ENCODE measurements around the gene USP16.
"Not testable (repeated sequence)": the region's sequence is repeated elsewhere in the genome, so short reads cannot be mapped to it uniquely, and the experiment has no call there.

USP16 gene

DNA sequence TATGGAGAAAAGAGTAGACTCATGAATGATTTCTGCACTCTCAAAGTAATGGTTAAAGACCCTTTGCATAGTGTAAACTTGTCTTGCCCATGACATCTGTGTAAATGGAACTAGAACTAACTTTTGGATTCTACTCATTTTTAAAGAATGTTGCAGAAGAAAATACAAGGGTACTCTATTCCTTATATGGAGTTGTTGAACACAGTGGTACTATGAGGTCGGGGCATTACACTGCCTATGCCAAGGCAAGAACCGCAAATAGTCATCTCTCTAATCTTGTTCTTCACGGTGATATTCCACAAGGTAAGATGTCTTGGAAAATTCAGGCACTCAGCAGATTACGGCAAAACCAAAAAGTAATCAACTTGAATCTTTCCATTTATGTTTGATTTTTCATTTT lies 29.2 kb downstream of the USP16 start:
- in situ Hi-C loops (cut with HindIII; ENCODE audit: low pct_unique_long_range_greater_than_20kb, low sequenced_read_pairs) = no loop called here
- no peak for TF ChIP-seq JUND (IDR thresholded peaks at IDR 0.05; ENCODE audit: low read depth)
- DNase-seq (ENCODE audit: low read depth in 1 of 2, low spot score in 1 of 2) = no peak

DNA sequence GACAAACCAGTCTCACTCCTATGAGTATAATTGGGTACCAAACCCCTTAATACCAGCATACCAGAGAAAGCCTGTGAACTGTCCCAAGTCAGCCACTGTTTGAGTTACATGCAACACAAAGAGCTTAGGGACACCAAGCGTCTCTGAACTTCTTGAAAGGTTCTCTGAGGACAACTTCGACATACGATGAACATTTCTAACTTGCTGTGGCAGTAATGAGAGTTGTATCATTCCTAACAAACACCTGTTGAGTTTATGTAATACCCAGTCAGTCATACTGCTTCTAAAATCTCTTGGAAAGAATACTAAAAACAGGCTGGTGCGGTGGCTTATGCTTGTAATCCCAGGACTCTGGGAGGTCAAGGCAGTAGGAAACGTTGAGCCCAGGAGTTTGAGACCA lies 30.6 kb downstream of the USP16 start:
- TF ChIP-seq JUND (IDR thresholded peaks at IDR 0.05; ENCODE audit: low read depth) = no peak
- in situ Hi-C loops (cut with HindIII; ENCODE audit: low pct_unique_long_range_greater_than_20kb, low sequenced_read_pairs) = no loop called here
- no peak for DNase-seq (ENCODE audit: low read depth in 1 of 2, low spot score in 1 of 2)

DNA sequence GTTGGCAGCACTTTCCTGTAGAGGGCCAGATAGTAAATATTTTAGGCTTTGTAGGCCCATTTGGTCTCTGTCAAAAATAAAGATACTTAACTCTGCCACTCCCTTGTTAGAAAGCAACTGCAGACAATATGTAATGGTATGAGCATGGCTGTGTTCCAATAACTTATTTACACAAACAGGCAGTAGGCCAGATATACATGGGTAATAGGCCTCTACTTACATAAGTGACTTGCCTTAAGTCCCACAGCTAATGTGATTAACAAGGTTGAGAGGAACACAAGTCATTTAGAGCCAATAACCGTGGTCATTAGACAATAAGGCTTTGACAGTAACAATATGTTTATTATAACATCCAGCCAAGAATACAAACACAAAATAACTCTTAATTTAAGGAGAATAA lies 31.5 kb downstream of the USP16 start:
- in situ Hi-C loops (cut with HindIII; ENCODE audit: low pct_unique_long_range_greater_than_20kb, low sequenced_read_pairs) = no loop called here
- TF ChIP-seq JUND (IDR thresholded peaks at IDR 0.05; ENCODE audit: low read depth) = no peak
- peak in 1 of 2 experiments; percentile 40 for DNase-seq (ENCODE audit: low read depth in 1 of 2, low spot score in 1 of 2)

DNA sequence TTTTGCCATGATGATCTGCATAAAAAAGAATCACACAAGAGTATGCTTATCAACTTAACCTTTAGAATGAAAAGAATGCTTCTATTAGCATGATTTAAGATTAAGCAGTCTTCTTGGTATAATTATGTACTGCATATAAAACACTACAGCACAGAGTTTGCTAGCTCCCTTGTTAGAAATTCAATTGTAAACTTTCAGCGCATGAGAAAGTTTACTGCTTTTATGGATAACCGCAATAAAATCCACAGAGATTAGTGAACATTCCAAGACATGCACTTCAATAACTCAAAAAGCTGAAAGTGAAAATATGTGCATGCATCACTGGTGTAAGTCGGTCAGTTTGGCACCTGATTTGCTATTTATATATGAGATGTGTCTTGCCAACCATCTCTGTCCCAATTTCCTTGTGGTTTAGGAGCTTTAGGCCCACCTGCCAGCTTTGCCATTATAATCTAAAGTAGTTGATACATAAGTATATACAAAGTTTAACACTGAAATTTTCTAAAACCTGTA lies 32.1 kb downstream of the USP16 start:
- in situ Hi-C loops (cut with HindIII; ENCODE audit: low pct_unique_long_range_greater_than_20kb, low sequenced_read_pairs) = no loop called here
- DNase-seq (ENCODE audit: low read depth in 1 of 2, low spot score in 1 of 2) = no peak
- no peak for TF ChIP-seq JUND (IDR thresholded peaks at IDR 0.05; ENCODE audit: low read depth)

DNA sequence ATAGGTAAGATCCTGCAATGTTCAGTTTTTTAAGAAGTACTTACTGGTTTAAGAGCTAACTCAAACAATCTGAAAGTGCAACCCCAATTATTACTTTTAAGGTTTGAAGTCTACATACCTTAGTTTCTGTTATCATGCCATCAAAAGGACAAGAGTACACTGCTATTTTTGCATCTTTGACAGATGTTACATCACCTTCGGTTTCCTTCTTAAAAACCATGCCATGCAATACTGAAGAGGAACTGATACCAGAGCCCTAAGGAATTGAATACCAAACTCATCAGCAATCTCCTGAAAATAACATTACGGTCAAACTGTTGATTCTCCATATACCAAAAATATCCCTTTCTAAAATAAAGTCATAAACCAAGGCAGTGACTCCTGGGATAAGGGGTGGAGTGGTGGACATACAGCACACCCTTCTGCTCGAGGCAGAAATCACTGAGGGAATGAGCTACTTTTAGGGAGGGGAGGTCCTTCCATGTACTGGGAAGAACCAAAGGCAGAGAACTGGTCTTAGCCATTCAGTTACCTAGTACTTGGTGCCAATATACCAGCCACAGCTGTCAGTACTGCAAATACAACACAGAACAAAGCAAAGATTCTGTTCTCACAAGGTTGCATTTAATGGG lies 40.5 kb downstream of the USP16 start:
- DNase-seq (ENCODE audit: low read depth in 1 of 2, low spot score in 1 of 2) = no peak
- no peak for TF ChIP-seq JUND (IDR thresholded peaks at IDR 0.05; ENCODE audit: low read depth)
- in situ Hi-C loops (cut with HindIII; ENCODE audit: low pct_unique_long_range_greater_than_20kb, low sequenced_read_pairs) = no loop called here

DNA sequence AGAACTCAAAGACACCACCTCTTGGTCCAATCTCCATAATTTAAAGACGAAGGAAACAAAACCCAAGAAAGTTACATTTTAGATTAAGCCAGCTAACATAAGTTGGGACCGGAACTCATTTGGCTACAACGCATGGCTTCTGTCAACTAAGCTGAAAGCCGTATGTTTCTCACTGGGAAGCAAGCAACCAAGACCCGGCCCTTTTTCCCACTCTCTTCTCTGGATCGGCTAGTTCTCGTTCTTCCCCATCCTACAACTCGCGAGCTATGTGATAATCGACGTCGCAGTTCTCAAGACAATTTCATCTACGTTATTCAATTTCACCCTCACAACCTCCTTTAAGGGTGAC lies 48.4 kb downstream of the USP16 start:
- in situ Hi-C loops (cut with HindIII; ENCODE audit: low pct_unique_long_range_greater_than_20kb, low sequenced_read_pairs) = no loop called here
- no peak for TF ChIP-seq JUND (IDR thresholded peaks at IDR 0.05; ENCODE audit: low read depth)
- peak in 1 of 2 experiments; percentile 25 for DNase-seq (ENCODE audit: low read depth in 1 of 2, low spot score in 1 of 2)

DNA sequence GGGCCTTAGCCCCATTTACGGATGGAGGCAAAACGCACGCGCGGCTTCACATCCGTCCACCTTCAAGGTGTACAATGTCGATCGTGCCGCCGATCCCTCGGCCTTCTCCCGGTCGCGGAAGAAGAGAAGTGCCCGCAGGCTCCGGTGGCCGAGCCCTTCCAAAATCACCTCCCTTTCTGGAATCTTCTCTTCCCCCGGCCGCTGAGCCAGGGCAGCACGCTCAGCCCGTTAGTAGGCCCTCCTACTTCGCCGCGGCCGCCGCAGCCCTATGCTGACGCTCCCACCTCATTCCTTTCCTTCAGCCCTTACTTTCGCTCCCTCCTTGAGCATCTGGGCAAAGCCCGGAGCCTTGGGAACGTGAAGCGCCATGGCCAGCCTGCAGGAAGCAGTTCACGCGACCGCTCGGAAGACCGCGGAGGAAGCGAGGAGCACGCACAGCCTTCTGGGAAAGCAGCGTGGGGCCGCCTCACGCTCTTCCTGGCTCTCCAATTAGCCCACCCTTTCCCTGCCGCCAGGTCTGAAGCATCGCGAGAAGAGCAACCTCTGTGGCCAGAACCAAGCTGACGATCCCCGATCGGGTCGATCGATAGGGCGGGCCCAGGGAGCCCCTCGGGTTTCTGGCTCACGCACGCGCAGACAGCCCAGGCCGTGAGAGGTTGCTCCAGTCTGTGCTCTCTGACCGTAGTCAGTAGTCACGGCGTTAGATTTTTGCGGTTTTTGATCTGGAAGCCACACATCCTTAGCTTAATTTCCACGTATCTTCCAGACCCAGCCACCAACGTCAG lies 48.9 kb downstream of the USP16 start, which contains the start of gene CCT8:
CCT8 (minus strand) TSS at position 427 of the 785 bp plus-strand sequence; CDS start at position 369, 58 bp downstream.
- DNase-seq (ENCODE audit: low read depth in 1 of 2, low spot score in 1 of 2) = peak; percentile 84 to 100
- in situ Hi-C loops (cut with HindIII; ENCODE audit: low pct_unique_long_range_greater_than_20kb, low sequenced_read_pairs) = no loop called here
- TF ChIP-seq JUND (IDR thresholded peaks at IDR 0.05; ENCODE audit: low read depth) = no peak

DNA sequence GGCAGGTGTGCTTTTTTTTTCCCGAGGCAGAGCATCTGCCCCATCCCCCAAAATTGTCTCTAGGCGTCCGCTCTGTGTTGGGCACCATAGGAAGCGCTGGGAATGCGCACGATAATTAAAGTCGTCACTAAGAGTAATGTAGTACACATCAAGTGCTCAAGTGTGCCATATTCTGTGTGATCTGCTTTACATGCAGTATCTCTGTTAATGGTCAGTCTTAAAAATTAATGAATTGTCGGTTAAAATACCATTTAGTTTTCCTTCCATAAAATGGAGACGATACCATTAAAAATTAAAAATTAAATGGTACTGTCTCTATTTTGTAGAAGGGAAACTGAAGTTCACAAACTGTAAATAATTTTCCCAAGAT lies 49.5 kb downstream of the USP16 start:
- peak in 1 of 2 experiments; percentile 21 for DNase-seq (ENCODE audit: low read depth in 1 of 2, low spot score in 1 of 2)
- in situ Hi-C loops (cut with HindIII; ENCODE audit: low pct_unique_long_range_greater_than_20kb, low sequenced_read_pairs) = no loop called here
- TF ChIP-seq JUND (IDR thresholded peaks at IDR 0.05; ENCODE audit: low read depth) = no peak

DNA sequence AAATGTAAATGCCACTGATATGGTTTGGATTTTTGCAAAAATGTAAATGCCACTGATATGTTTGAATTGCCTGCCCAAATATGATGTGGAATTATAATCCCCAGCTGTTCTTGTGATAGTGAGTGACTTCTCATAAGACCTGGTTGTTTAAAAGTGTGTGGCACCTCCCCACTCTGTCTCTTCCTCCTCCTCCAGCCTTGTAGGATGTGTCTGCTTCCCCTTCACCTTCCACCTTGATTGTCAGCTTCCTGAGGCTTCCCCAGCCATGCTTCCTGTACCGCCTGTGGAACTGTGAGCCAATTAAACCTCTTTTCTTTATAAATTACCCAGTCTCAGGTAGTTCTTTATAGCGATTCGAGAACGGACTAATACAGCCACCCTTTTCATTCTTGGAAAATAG lies 50.3 kb downstream of the USP16 start:
- no peak for DNase-seq (ENCODE audit: low read depth in 1 of 2, low spot score in 1 of 2)
- in situ Hi-C loops (cut with HindIII; ENCODE audit: low pct_unique_long_range_greater_than_20kb, low sequenced_read_pairs) = no loop called here
- no peak for TF ChIP-seq JUND (IDR thresholded peaks at IDR 0.05; ENCODE audit: low read depth)

DNA sequence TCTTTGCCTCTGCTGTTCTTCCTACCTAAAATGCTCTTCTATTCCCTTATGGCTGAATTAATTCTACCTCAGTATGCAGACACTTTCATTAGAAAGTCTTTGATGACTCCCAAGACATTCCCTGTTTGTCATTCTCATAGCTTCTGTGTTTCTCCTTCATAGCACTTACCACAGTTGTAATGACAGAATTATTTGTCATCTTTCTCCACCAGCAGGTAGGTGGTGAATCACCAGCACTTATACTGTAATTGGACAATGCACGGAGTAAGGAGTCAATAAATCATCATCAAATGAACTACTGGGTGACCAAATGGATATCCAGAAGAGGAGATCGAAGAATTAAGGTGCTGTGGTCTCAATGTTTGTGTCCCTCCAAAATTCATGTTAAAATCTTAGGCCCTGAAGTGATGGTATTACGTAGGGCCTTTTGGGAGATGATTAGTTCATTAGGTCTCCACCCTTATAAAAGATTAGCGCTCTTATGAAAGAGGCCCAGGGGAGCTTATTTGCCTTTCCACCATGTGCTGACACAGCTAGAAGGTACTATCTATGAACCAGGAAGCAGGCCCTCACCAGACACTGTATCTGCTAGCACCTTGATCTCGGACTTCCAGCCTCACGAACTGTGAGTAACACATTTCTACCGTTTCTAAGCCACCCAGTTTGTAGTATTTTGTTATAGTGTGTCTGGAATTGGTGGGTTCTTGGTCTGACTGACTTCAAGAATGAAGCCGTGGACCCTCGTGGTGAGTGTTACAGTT lies 51.4 kb downstream of the USP16 start:
- in situ Hi-C loops (cut with HindIII; ENCODE audit: low pct_unique_long_range_greater_than_20kb, low sequenced_read_pairs) = no loop called here
- TF ChIP-seq JUND (IDR thresholded peaks at IDR 0.05; ENCODE audit: low read depth) = no peak
- no peak for DNase-seq (ENCODE audit: low read depth in 1 of 2, low spot score in 1 of 2)

DNA sequence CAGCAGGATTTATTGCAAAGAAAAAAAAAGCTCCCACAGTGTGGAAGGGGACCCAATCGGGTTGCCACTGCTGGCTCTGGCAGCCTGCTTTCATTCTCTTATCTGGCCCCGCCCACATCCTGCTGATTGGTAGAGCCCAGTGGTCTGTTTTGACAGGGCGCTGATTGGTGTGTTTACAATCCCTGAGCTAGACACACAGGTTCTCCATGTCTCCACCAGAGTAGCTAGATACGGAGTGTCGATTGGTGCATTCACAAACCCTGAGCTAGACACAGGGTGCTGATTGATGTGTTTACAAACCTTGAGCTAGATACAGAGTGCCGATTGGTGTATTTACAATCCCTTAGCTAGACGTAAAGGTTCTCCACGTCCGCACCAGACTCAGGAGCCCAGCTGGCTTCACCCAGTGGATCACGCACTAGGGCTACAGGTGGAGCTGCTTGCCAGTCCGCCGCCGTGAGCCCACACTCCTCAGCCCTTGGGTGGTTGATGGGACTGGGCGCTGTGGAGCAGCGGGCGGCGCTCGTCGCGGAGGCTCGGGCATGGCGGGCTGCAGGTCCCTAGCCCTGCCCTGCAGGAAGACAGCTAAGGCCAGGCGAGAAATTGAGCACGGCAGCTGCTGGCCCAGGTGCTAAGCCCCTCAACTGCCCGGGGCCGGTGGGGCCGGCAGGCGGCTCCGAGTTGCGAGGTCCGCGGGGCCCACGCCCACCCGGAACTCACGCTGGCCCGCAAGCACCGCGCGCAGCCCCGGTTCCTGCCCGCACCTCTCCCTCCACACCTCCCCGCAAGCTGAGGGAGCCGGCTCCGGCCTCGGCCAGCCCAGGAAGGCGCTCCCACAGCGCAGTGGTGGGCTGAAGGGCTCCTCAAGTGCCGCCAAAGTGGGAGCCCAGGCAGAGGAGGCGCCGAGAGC lies 52.5 kb downstream of the USP16 start:
- in situ Hi-C loops (cut with HindIII; ENCODE audit: low pct_unique_long_range_greater_than_20kb, low sequenced_read_pairs); DNase-seq (ENCODE audit: low read depth in 1 of 2, low spot score in 1 of 2): not testable (repeated sequence)

DNA sequence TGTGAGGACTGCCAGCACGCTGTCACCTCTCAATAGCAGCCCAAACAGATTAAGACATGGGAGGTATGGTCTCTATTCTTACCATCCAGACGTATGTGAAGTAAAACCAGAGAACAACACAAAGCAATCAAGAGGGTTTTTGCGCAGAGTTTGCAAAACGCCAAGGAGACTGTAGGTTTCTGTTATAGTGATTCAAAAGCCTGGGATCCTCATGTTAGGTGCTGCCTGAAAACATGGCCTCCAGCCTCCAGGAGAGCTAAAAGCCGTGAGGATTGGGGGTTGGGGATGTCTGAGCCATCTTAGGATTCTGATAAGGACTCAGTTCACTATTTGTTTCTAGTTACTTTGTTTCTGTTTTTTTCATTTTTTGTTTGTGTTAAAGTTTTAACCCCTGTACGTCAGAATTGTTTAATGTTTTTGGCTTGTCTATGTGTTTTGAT lies 53.2 kb downstream of the USP16 start:
- no peak for TF ChIP-seq JUND (IDR thresholded peaks at IDR 0.05; ENCODE audit: low read depth)
- no peak for DNase-seq (ENCODE audit: low read depth in 1 of 2, low spot score in 1 of 2)
- in situ Hi-C loops (cut with HindIII; ENCODE audit: low pct_unique_long_range_greater_than_20kb, low sequenced_read_pairs) = no loop called here

Measured in T47D (cell line).